HepG2 (cell line): ENCODE measurements around the gene NECAB2. TPM values are rescaled to one million over a fixed set of nuclear protein-coding genes. Genes with fewer than 3 reads are reported as not detected.

Source experiments
- AHR ChIP-seq: IDR thresholded peaks from 2 replicates; pipeline ENCODE4 v1.6.1; 2018; ENCODE audit warnings: missing genetic modification reagents, missing compliant biosample characterization
- CHD2 ChIP-seq: IDR thresholded peaks from 2 replicates; pipeline ENCODE4 v1.6.1; 2011; ENCODE audit warnings: low read depth, low read length, improper control_type of control experiment
- HNRNPH1 ChIP-seq: fragments of 200-400 bp; formaldehyde crosslinking; optimal IDR thresholded peaks from 2 replicates; pipeline ENCODE3; 2017; ENCODE audit warnings: mild to moderate bottlenecking, low read depth, low read length
- HNRNPLL ChIP-seq: fragments of 200-400 bp; formaldehyde crosslinking; IDR thresholded peaks from 2 replicates; pipeline ENCODE4 v1.6.1; 2017; ENCODE audit warnings: mild to moderate bottlenecking, low read depth, low read length; ENCODE audit not compliant: poor library complexity, severe bottlenecking
- HOXA9 ChIP-seq: sonication (generic); formaldehyde crosslinking; IDR thresholded peaks from 2 replicates; pipeline ENCODE4 v1.8.1; 2022; ENCODE audit warnings: missing genetic modification reagents, mild to moderate bottlenecking, moderate library complexity, borderline replicate concordance
- KIAA2018 ChIP-seq: sonication (generic); formaldehyde crosslinking; IDR thresholded peaks from 2 replicates; pipeline ENCODE4 v1.5.0; 2020; ENCODE audit warnings: mild to moderate bottlenecking, missing genetic modification reagents, borderline replicate concordance
- RBM22 ChIP-seq: fragments of 200-400 bp; formaldehyde crosslinking; optimal IDR thresholded peaks from 2 replicates; pipeline ENCODE3; 2017; ENCODE audit warnings: mild to moderate bottlenecking, low read length, moderate library complexity
- SOX6 ChIP-seq, 2 experiments: fragments of 450-650 bp in 1 of 2; sonication (generic) in 1 of 2; formaldehyde crosslinking in 1 of 2; IDR thresholded peaks; 2 replicates each; pipeline versions ENCODE4 v1.4.0 to v1.6.1; 2017 to 2020; ENCODE audit warnings: antibody characterized with exemption in 1 of 2, mild to moderate bottlenecking in 1 of 2, missing genetic modification reagents in 1 of 2
- ZNF275 ChIP-seq: sonication (generic); formaldehyde crosslinking; IDR thresholded peaks from 2 replicates; pipeline ENCODE4 v1.8.0; 2022; ENCODE audit warnings: missing genetic modification reagents, mild to moderate bottlenecking, inconsistent platforms, borderline replicate concordance
- ZNF280B ChIP-seq: sonication (generic); formaldehyde crosslinking; IDR thresholded peaks from 2 replicates; pipeline ENCODE4 v1.5.0; 2020; ENCODE audit warnings: missing genetic modification reagents, mild to moderate bottlenecking, borderline replicate concordance
- ZNF326 ChIP-seq: sonication (generic); formaldehyde crosslinking; IDR thresholded peaks from 2 replicates; pipeline ENCODE4 v1.4.0; 2020; ENCODE audit warnings: missing genetic modification reagents, borderline replicate concordance
- ZNF414 ChIP-seq: sonication (generic); formaldehyde crosslinking; IDR thresholded peaks from 2 replicates; pipeline ENCODE4 v1.5.0; 2020; ENCODE audit warnings: missing genetic modification reagents
- ZNF598 ChIP-seq: sonication (generic); formaldehyde crosslinking; IDR thresholded peaks from 2 replicates; pipeline ENCODE4 v1.5.1; 2020; ENCODE audit warnings: mild to moderate bottlenecking, missing genetic modification reagents, borderline replicate concordance
- ZNF746 ChIP-seq: sonication (generic); formaldehyde crosslinking; IDR thresholded peaks from 2 replicates; pipeline ENCODE4 v1.8.0; 2022; ENCODE audit warnings: mild to moderate bottlenecking, missing genetic modification reagents
- ZNF772 ChIP-seq: sonication (generic); formaldehyde crosslinking; IDR thresholded peaks from 2 replicates; pipeline ENCODE4 v1.5.0; 2020; ENCODE audit warnings: mild to moderate bottlenecking, missing genetic modification reagents
- polyA plus RNA-seq, 8 experiments: library from polyadenylated mRNA; depleted of rRNA in 3 of 8; stranded (reverse) in 7 of 8; unstranded in 1 of 8; fragments of >200 nt; fragmentation: Illumina TruSeq in 4 of 8; extraction: Trizol in 4 of 8; gene quantifications; 2 replicates each; pipeline versions ENCODE4 v1.2.1 to v1.2.3, GENCODE V29; 2011 to 2016; ENCODE audit warnings: low read depth in 4 of 8, missing spikeins in 1 of 8, mixed read lengths in 1 of 8; ENCODE audit not compliant: insufficient read depth in 1 of 8
- total RNA-seq, 5 experiments: library from RNA; depleted of rRNA; stranded (reverse); fragments of >200 nt; fragmentation: Illumina TruSeq; extraction: Trizol; gene quantifications; 2 replicates each; pipeline ENCODE4 v1.2.3, GENCODE V29; 2016; ENCODE audit warnings: low read depth in 1 of 5

Gene NECAB2
- total and polyA plus RNA-seq, 2 of the 13 experiments (the other 11 are each of a cell fraction or from before 2014, with no cell fraction given) = 0.21 to 0.49 TPM

- TF ChIP-seq SOX6 (IDR thresholded peaks at IDR 0.05) (no peak), SOX6 (CRISPR knock-in tag; IDR thresholded peaks at IDR 0.05) (peak; percentile 38; the same call in 1 of the 2 replicates), RBM22 (peak; percentile 73), KIAA2018 (CRISPR knock-in tag) (no peak), ZNF772 (CRISPR knock-in tag) (no peak), ZNF598 (CRISPR knock-in tag) (0 out of 2 replicates have a peak, but pooled peaks have one; percentile 55), HNRNPH1 (peak; percentile 22), CHD2 (no peak), ZNF280B (CRISPR knock-in tag) (peak; percentile 74), HNRNPLL (peak; percentile 11), ZNF275 (0 out of 2 replicates have a peak, but pooled peaks have one; percentile 31), AHR (CRISPR knock-in tag) (no peak), ZNF746 (CRISPR knock-in tag) (no peak), ZNF326 (CRISPR knock-in tag) (0 out of 2 replicates have a peak, but pooled peaks have one; percentile 12), HOXA9 (CRISPR knock-in tag) (no peak), ZNF414 (no peak)
These were observed 11.4 kb upstream of the NECAB2 start (continued) for GRCh38 chr16:83956336-83957289.
